Loucy (cell line): ENCODE results near the gene OR1F1.
"Not testable (repeated sequence)": the region's sequence is repeated elsewhere in the genome, so short reads cannot be mapped to it uniquely, and the experiment has no call there.

Source experiments
- H2AFZ ChIP-seq: fragments of 200-600 bp; sonication (generic); 2 replicates; pipeline ENCODE4 v1.6.0; 2016; ENCODE audit warnings: antibody characterized with exemption, mild to moderate bottlenecking, low read length, moderate library complexity
- H3F3A ChIP-seq: fragments of 200-600 bp; 2 replicates; pipeline ENCODE4 v1.6.0; 2016; ENCODE audit warnings: antibody characterized with exemption, low read depth, mild to moderate bottlenecking
- H3K27me3 ChIP-seq: fragments of 200-600 bp; sonication (generic); 2 replicates; pipeline ENCODE4 v1.6.1; 2014; ENCODE audit warnings: low read length, mild to moderate bottlenecking; ENCODE audit not compliant: insufficient read depth, poor library complexity, severe bottlenecking
- H3K36me3 ChIP-seq: fragments of 200-600 bp; sonication (generic); 2 replicates; pipeline ENCODE4 v1.6.1; 2016; ENCODE audit warnings: low read length; ENCODE audit not compliant: insufficient read depth
- H3K4me1 ChIP-seq: fragments of 200-600 bp; sonication (generic); 2 replicates; pipeline ENCODE4 v1.5.1; 2014; ENCODE audit warnings: low read length, mild to moderate bottlenecking; ENCODE audit not compliant: insufficient read depth, poor library complexity, severe bottlenecking
- H3K4me2 ChIP-seq: fragments of 200-600 bp; sonication (generic); 2 replicates; pipeline ENCODE4 v1.6.0; 2014; ENCODE audit warnings: antibody characterized with exemption, low read length, low read depth, mild to moderate bottlenecking; ENCODE audit not compliant: poor library complexity, severe bottlenecking
- H3K4me3 ChIP-seq: fragments of 200-600 bp; sonication (generic); 2 replicates; pipeline ENCODE4 v1.5.1; 2014; ENCODE audit warnings: low read length, mild to moderate bottlenecking, mixed read lengths; ENCODE audit not compliant: poor library complexity, severe bottlenecking
- H3K79me2 ChIP-seq: fragments of 200-600 bp; sonication (generic); 2 replicates; pipeline ENCODE4 v1.6.1; 2014; ENCODE audit warnings: low read length; ENCODE audit not compliant: insufficient read depth
- H3K9ac ChIP-seq: fragments of 200-600 bp; sonication (generic); 2 replicates; pipeline ENCODE4 v1.6.0; 2014; ENCODE audit warnings: mild to moderate bottlenecking, low read depth, low read length, moderate library complexity; ENCODE audit not compliant: poor library complexity, severe bottlenecking
- H3K9me2 ChIP-seq: fragments of 200-600 bp; sonication (generic); replicated peaks from 2 replicates; pipeline ENCODE4 v1.6.1; 2016; ENCODE audit warnings: low read depth, low read length, mixed read lengths
- H3K9me3 ChIP-seq: fragments of 200-600 bp; sonication (generic); 2 replicates; pipeline ENCODE4 v1.6.1; 2014; ENCODE audit warnings: mild to moderate bottlenecking, antibody characterized with exemption, low read length, low read depth; ENCODE audit not compliant: insufficient read depth
- H4K20me1 ChIP-seq: fragments of 200-600 bp; sonication (generic); 2 replicates; pipeline ENCODE4 v1.6.0; 2014; ENCODE audit warnings: antibody characterized with exemption, low read length, mild to moderate bottlenecking; ENCODE audit not compliant: insufficient read depth, poor library complexity, severe bottlenecking
- EZH2phosphoT487 ChIP-seq: fragments of 200-600 bp; IDR thresholded peaks from 2 replicates; pipeline ENCODE4 v1.6.1; 2018; ENCODE audit warnings: antibody characterized with exemption, mild to moderate bottlenecking, moderate library complexity, borderline replicate concordance
- TF ChIP-seq, protein P1 (sequence below): fragments of 200-600 bp; sonication (generic); conservative IDR thresholded peaks from 2 replicates; pipeline ENCODE4 v1.5.1; 2014; ENCODE audit warnings: mild to moderate bottlenecking, antibody characterized with exemption, low read length

OR1F1 gene

DNA sequence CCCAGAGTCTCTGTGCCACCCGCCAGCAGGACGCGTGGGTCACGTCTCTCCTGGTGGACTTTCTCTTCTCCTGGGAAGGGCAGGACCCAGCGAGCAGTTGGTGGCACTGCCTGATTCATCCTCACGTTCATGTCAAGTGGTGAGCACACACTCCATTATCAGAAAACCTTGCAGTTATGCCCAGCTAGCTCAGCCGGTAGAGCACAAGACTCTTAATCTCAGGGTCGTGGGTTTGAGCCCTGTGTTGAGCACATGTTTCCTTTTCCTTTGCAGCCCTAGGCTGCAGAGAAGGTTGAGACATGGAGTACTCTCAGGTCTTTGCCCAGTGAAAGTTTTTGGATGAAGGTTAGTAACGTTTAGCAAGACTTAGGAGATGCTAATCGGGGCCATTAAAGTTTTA is 8.0 kb downstream of the OR1F1 start:
- Histone ChIP-seq H3K9ac (no peak overlapping the region), H3K4me1 (no peaks in the 10 kb centered on the region), H3K79me2 (no peaks in the 10 kb centered on the region), H3K27me3 (no peaks in the 10 kb centered on the region), H3K4me3 (no peak overlapping the region), H3K36me3 (no peaks in the 10 kb centered on the region), H2AFZ (no peak overlapping the region), H4K20me1 (no peaks in the 10 kb centered on the region), H3F3A (no peaks in the 10 kb centered on the region), H3K9me3 (no peaks in the 10 kb centered on the region), H3K9me2 (no peaks in the 10 kb centered on the region), H3K4me2 (no peak overlapping the region)
- no peak for TF ChIP-seq EZH2phosphoT487
- TF ChIP-seq, protein P1, sequence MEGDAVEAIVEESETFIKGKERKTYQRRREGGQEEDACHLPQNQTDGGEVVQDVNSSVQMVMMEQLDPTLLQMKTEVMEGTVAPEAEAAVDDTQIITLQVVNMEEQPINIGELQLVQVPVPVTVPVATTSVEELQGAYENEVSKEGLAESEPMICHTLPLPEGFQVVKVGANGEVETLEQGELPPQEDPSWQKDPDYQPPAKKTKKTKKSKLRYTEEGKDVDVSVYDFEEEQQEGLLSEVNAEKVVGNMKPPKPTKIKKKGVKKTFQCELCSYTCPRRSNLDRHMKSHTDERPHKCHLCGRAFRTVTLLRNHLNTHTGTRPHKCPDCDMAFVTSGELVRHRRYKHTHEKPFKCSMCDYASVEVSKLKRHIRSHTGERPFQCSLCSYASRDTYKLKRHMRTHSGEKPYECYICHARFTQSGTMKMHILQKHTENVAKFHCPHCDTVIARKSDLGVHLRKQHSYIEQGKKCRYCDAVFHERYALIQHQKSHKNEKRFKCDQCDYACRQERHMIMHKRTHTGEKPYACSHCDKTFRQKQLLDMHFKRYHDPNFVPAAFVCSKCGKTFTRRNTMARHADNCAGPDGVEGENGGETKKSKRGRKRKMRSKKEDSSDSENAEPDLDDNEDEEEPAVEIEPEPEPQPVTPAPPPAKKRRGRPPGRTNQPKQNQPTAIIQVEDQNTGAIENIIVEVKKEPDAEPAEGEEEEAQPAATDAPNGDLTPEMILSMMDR: no peak

DNA sequence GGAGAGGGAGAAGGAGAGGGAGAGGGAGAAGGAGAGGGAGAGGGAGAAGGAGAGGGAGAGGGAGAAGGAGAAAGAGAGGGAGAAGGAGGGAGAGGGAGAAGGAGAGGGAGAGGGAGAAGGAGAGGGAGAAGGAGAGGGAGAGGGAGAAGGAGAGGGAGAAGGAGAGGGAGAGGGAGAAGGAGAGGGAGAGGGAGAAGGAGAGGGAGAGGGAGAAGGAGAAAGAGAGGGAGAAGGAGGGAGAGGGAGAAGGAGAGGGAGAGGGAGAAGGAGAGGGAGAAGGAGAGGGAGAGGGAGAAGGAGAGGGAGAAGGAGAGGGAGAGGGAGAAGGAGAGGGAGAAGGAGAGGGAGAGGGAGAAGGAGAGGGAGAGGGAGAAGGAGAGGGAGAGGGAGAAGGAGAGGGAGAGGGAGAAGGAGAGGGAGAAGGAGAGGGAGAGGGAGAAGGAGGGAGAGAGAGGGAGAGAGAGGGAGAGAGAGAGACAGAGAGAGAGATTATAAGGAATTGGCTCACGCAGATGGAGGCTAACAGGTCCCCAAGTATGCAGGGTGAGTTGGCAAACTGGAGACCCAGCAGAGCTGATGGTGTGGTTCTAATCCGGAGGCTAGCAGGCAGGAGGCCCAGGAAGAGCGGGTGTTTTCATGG is 9.8 kb downstream of the OR1F1 start:
- H3K36me3 ChIP-seq, H2AFZ ChIP-seq, H3F3A ChIP-seq, H3K27me3 ChIP-seq, H3K9me2 ChIP-seq, H3K79me2 ChIP-seq, H3K4me3 ChIP-seq, H3K4me1 ChIP-seq, H3K9ac ChIP-seq, H3K4me2 ChIP-seq, H4K20me1 ChIP-seq, H3K9me3 ChIP-seq: not testable (repeated sequence)

DNA sequence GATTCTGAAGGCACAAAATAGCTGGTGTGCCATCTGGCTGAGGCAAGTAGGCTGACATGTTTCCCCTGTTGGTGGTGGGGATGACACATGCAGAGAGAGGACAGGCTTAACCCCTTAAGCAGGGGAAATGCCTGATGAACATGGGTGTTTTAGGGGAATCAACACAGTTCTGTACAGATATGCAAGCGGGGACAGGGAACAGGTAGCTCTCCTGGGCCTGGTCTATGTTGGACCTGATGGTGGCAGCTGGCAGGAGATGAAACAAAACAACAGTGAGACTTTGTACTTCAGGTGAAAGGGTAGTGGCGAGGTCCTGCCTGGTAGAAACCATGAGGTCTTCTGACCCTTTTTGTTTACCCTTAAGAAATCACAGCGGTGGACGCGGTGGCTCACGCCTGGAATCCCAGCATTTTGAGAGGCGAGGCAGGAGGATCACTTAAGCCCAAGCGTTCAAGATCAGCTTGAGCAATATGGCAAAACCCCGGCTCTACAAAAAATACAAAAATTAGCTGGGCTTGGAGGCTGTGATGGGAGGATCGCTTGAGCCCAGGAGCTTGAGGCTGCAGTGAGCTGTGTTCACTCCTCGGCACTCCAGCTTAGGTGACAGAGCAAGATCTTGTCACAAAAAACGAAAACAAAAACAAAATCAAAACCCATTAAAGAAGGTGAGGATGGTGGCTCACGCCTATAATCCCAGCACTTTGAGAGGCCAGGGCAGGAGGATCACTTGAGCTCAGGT is 10.5 kb downstream of the OR1F1 start:
- no peaks in the 10 kb centered on the region for H3K79me2 ChIP-seq
- H2AFZ ChIP-seq: no peak overlapping the region
- no peaks in the 10 kb centered on the region for H3K4me1 ChIP-seq
- no peaks in the 10 kb centered on the region for H3K9me2 ChIP-seq
- no peak overlapping the region for H3K9ac ChIP-seq
- H3K4me2 ChIP-seq: no peak overlapping the region
- H3K36me3 ChIP-seq: no peaks in the 10 kb centered on the region
- no peak overlapping the region for H3K4me3 ChIP-seq
- no peaks in the 10 kb centered on the region for H3K9me3 ChIP-seq
- H3F3A ChIP-seq: no peaks in the 10 kb centered on the region
- H3K27me3 ChIP-seq: no peaks in the 10 kb centered on the region
- no peaks in the 10 kb centered on the region for H4K20me1 ChIP-seq
- TF ChIP-seq EZH2phosphoT487: no peak
- TF ChIP-seq, protein P1: no peak
